ACC112 (cell line): ENCODE results near the gene MAP3K7.

ENCODE experiments used
- H2AFZ ChIP-seq: fragments of 200-600 bp; sonication (generic); one replicate; pipeline ENCODE4 v1.6.0; 2017; ENCODE audit warnings: antibody characterized with exemption, low read length; ENCODE audit not compliant: unreplicated experiment
- H3K27ac ChIP-seq: fragments of 200-600 bp; sonication (generic); 2 replicates; pipeline ENCODE4 v1.5.1; 2014; ENCODE audit warnings: low read depth, mild to moderate bottlenecking, antibody characterized with exemption, low read length, moderate library complexity
- H3K27me3 ChIP-seq: fragments of 200-600 bp; sonication (generic); 2 replicates; pipeline ENCODE4 v1.6.1; 2014; ENCODE audit warnings: mild to moderate bottlenecking, antibody characterized with exemption, low read length, moderate library complexity, mixed read lengths; ENCODE audit not compliant: insufficient read depth
- H3K36me3 ChIP-seq: fragments of 200-600 bp; sonication (generic); 2 replicates; pipeline ENCODE4 v1.6.1; 2016; ENCODE audit warnings: mild to moderate bottlenecking, antibody characterized with exemption, low read length, moderate library complexity, mixed read lengths; ENCODE audit not compliant: insufficient read depth
- H3K4me1 ChIP-seq: fragments of 200-600 bp; sonication (generic); one replicate; pipeline ENCODE4 v1.6.1; 2016; ENCODE audit warnings: low read length, mixed read lengths; ENCODE audit not compliant: insufficient read depth, unreplicated experiment, control insufficient read depth
- H3K4me3 ChIP-seq: fragments of 200-600 bp; sonication (generic); 2 replicates; pipeline ENCODE4 v1.5.1; 2014; ENCODE audit warnings: mild to moderate bottlenecking, low read depth, low read length
- H3K79me2 ChIP-seq: fragments of 200-600 bp; sonication (generic); one replicate; pipeline ENCODE4 v1.6.0; 2016; ENCODE audit warnings: low read length; ENCODE audit not compliant: control insufficient read depth, unreplicated experiment, insufficient read depth

The MAP3K7 gene

DNA sequence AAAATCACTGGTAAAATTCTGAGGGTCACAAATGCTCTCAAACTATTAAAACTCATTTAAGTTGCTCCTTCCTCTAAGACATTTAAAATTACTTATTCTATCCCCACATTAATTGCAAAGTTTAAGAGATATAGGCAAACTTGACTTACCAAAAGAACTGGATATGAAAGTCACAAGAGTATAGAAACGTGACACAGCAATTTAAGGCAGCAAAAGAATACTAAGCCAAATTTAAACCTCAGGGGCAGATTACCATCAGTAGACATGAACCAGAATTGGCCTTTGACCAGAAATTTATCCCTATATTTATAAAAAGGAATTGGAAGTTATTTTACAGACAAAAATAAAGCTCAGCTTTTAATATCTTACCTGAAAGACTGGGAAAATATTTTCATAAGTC lies 56.0 kb downstream of the MAP3K7 start:
- Histone ChIP-seq H2AFZ (no peak overlapping the region), H3K4me3 (no peak overlapping the region), H3K27ac (no peak overlapping the region), H3K36me3 (peaks cover 11% of the 10 kb centered on the region), H3K4me1 (no peaks in the 10 kb centered on the region), H3K27me3 (no peaks in the 10 kb centered on the region), H3K79me2 (no peaks in the 10 kb centered on the region)

DNA sequence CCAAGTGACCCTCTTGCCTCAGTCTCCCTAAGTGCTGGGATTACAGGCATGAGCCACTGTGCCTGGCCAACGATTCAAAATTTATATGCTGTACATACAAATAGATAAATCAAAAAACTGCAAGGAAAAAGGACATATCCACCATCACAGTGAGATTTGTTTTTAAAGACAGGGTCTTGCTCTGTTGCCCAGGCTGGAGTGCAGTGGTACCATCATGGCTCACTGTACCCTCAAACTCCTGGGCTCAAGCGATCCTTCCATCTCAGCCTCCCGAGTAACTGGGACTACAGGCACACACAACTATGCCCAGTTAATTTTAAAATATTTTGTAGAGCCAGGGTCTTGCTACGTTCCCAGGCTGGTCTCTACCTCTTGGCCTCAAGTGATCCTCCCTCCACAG lies 61.5 kb downstream of the MAP3K7 start:
- Histone ChIP-seq H3K4me1 (no peaks in the 10 kb centered on the region), H3K36me3 (peaks cover 7% of the 10 kb centered on the region), H3K79me2 (no peaks in the 10 kb centered on the region), H3K27me3 (no peaks in the 10 kb centered on the region), H2AFZ (no peak overlapping the region), H3K4me3 (no peak overlapping the region), H3K27ac (no peak overlapping the region)

DNA sequence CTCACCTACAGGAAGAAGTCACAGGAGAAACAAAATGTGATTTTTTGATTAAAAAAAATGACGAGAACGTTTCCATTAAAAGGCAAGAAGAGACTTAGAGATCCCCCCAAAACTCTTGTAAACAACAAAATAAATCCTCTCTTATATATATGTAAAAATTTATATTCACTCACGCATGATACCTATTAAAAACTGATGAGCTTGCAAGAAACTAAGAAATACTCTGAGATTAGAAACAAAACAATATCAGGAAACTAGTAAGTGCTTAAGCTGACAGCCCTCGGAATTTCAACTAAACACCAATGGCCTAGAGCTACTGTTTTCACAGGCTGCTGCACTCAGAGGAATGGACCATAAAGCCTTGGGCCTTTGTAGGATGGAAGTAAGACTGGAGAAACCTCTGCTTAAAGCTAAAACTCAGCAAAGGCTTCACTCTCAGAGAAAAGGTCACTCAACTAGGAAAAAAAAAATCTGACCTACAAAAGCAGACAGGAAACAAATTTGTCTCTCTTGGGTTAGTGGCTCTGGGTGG lies 63.0 kb downstream of the MAP3K7 start:
- Histone ChIP-seq H3K4me3 (no peak overlapping the region), H3K27ac (no peak overlapping the region), H3K79me2 (no peaks in the 10 kb centered on the region), H3K27me3 (no peaks in the 10 kb centered on the region), H3K4me1 (no peaks in the 10 kb centered on the region), H3K36me3 (peaks cover 7% of the 10 kb centered on the region), H2AFZ (no peak overlapping the region)

DNA sequence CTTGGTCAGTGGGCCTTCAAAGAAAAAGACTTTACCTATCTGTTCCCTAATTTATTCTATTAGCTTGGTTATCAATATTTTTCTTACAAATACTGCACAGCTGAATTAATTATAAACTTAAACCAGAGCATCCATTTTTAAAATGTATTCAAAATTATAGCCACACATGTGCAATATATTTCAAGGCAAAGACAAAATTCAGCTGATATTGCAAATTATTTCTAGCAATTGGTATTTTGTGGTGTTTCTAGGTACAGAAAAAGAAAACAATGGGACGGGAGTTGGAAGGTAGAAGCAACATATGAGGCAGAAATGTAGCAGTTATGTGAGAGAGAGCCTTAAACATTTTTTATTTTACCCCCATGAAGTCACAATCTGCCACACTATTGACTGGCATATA lies 64.9 kb downstream of the MAP3K7 start:
- Histone ChIP-seq H2AFZ (no peak overlapping the region), H3K79me2 (no peaks in the 10 kb centered on the region), H3K27me3 (no peaks in the 10 kb centered on the region), H3K27ac (no peak overlapping the region), H3K4me3 (no peak overlapping the region), H3K36me3 (peaks cover 10% of the 10 kb centered on the region), H3K4me1 (no peaks in the 10 kb centered on the region)

DNA sequence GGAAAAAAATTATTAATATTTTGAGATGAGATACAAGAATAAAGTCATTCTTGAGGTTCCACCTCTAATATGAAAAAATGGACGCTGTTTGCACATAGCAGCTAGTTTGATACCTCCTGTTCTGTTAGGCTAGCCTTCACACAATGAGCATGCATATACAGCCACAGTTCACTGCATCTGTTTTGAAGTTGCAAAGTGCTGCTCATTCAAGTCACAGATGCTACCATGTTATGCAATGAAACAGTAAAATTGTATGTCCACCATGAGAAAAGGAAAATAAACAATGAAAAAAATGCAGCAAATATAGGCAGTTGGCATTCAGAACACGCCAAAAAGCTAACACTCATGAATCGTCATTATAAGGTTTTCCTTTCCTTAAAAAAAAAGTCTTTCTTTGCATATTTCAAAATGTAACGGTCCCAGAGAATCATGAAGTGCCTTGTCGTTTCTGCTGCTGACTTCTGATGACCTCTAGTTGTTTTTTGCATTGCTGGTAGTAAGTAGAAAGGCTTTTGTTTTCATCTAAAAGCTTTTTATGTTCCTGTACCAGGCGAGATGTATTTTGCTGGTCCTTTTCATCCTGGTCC lies 70.7 kb downstream of the MAP3K7 start:
- H3K36me3 ChIP-seq, result peaks cover 40% of the 10 kb centered on the region
- no peaks in the 10 kb centered on the region for H3K27me3 ChIP-seq
- H2AFZ ChIP-seq, result no peak overlapping the region
- no peaks in the 10 kb centered on the region for H3K4me1 ChIP-seq
- H3K79me2 ChIP-seq, result no peaks in the 10 kb centered on the region
- no peak overlapping the region for H3K4me3 ChIP-seq
- H3K27ac ChIP-seq, result no peak overlapping the region

DNA sequence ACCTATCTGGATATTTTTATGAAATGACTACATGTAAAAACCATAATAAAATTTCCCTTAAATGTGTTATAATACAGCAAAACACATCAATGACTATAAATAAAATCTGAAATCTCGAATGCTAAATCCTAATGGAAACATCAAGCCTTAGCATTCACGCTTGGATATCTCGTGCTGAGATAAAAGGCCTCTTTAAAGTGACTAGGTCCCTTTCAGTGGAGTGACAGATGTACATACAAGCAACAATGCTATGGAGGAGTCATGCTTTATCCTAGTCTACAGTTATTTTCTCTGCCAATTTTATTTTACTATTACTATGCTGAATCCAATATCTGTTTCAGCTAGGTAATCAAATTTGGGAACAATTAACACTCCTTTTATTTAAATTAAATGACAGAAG lies 72.4 kb downstream of the MAP3K7 start:
- H3K27ac ChIP-seq, result no peak overlapping the region
- H2AFZ ChIP-seq, result no peak overlapping the region
- no peak overlapping the region for H3K4me3 ChIP-seq
- peaks cover 40% of the 10 kb centered on the region for H3K36me3 ChIP-seq
- no peaks in the 10 kb centered on the region for H3K27me3 ChIP-seq
- H3K4me1 ChIP-seq, result no peaks in the 10 kb centered on the region
- H3K79me2 ChIP-seq, result no peaks in the 10 kb centered on the region

DNA sequence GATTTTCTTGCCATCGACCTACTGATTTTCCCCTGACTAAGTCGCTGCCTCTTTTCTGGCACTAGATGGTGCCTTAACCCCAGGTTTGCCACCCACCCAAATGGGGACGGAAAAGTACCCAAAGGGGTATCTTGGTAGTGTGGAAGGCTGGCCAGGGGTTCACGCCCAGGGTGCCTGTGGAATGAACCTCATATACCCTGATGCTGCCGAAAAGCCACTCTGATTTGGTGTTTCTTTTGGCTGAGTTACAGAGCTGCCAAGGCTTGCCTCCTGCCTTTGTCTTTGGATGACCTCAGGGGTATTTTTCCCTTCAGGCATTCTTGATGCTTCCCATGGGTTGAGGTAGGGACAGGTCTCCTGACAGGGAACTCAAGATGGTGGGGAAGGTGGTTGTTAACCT lies 78.1 kb downstream of the MAP3K7 start:
- H3K27ac ChIP-seq, result no peak overlapping the region
- H3K4me1 ChIP-seq, result no peaks in the 10 kb centered on the region
- H2AFZ ChIP-seq, result no peak overlapping the region
- H3K27me3 ChIP-seq, result no peaks in the 10 kb centered on the region
- H3K79me2 ChIP-seq, result no peaks in the 10 kb centered on the region
- H3K4me3 ChIP-seq, result no peak overlapping the region
- H3K36me3 ChIP-seq, result peaks cover 8% of the 10 kb centered on the region

DNA sequence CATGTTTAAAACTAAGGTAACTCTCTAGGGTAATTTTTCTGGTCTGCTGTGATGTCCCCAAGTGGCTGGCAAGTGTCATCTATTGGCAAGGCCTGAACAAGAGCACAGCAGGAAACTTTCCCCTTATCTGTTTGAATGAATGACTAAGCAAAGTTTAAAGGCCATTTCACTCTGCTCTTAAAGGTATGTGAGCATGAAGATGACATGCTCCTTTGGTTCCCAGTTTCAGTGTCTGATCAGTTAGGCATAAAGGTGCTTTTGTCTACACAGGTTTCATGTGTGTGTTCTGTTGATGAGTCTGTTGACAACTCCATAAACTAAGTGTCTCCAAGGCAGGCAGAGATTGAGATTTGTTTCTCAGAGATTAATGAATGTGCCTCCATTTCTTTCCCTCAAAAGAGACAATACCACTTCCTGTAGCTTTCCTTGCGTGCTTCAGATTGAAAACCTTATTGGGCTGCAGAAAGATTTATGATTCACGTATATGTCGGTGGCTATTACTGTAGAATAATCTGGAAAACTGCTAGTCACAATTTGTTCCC lies 83.9 kb downstream of the MAP3K7 start:
- no peak overlapping the region for H3K4me3 ChIP-seq
- no peak overlapping the region for H2AFZ ChIP-seq
- H3K4me1 ChIP-seq, result no peaks in the 10 kb centered on the region
- H3K27me3 ChIP-seq, result no peaks in the 10 kb centered on the region
- no peaks in the 10 kb centered on the region for H3K79me2 ChIP-seq
- no peaks in the 10 kb centered on the region for H3K36me3 ChIP-seq
- no peak overlapping the region for H3K27ac ChIP-seq

DNA sequence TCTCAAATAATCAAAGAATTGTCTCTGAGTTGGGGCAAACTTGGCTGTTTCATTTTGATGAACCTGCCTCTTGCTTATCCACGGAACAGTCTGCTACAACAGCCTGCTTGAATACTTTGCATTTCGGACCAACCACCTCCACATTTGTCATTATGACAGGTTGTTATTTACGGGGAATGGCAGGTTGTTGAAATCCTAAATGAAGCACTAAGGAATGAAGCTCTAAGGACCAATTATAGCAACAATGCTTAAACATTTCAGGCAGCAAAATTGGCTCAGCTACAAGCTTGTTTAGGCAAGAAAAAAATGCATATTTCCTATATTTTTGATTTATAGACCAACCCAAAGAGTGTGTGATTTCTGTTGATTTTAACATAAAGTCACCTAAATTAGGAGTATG lies 84.5 kb downstream of the MAP3K7 start:
- Histone ChIP-seq H2AFZ (no peak overlapping the region), H3K4me3 (no peak overlapping the region), H3K36me3 (no peaks in the 10 kb centered on the region), H3K27me3 (no peaks in the 10 kb centered on the region), H3K27ac (no peak overlapping the region), H3K4me1 (no peaks in the 10 kb centered on the region), H3K79me2 (no peaks in the 10 kb centered on the region)

DNA sequence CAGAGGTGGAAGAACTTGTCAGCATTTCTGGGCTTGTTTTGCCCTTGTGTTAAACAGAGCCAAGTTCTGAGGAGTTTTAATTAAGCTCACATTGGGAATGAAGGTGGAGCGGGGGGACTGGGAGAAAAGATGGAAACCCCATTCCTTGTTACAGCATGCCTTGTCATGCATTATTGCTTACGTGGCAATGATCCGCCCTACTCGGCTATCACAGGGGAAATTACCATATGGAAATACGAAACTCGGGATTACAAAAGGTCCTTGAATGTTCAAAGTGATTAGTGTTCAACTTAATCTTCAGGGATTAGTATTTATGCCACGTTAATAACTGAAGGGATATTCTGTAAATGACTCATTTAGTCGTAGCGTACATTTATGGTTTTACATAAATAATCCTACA lies 86.4 kb downstream of the MAP3K7 start:
- no peak overlapping the region for H3K27ac ChIP-seq
- no peaks in the 10 kb centered on the region for H3K36me3 ChIP-seq
- H3K4me1 ChIP-seq, result no peaks in the 10 kb centered on the region
- no peak overlapping the region for H2AFZ ChIP-seq
- H3K79me2 ChIP-seq, result no peaks in the 10 kb centered on the region
- no peak overlapping the region for H3K4me3 ChIP-seq
- no peaks in the 10 kb centered on the region for H3K27me3 ChIP-seq

DNA sequence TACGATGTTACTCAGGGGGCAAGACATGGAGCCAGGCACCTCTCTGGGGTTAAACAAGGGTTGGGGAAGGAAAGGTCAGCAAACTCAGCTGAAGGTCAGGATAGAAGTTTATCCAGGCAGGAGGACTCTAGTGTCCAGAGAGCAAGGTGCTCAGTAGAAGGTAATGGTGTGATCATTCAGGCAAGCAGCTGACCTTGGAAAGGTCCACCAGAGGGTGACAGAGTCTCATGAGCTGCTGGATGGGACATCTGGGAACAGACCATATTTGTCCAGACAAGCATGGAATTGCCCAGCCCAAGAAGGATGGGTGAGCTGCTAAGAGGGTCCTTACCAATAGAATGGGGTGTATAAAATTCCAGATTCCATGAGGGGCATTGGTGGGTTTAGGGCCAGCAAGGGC lies 89.5 kb downstream of the MAP3K7 start:
- Histone ChIP-seq H3K79me2 (no peaks in the 10 kb centered on the region), H3K27me3 (no peaks in the 10 kb centered on the region), H3K4me1 (peaks cover 7% of the 10 kb centered on the region), H3K4me3 (no peak overlapping the region), H3K27ac (no peak overlapping the region), H2AFZ (no peak overlapping the region), H3K36me3 (no peaks in the 10 kb centered on the region)
